SK-N-SH (cell line): ENCODE results near the gene LRRC59.

Source experiments
- EP300 ChIP-seq, 2 experiments: IDR thresholded peaks; 2 replicates each; pipeline versions ENCODE4 v1.4.0 to v1.6.1; 2012; ENCODE audit warnings: borderline replicate concordance in 1 of 2, low read depth in 1 of 2, low read length in 1 of 2
- EZH2phosphoT487 ChIP-seq: fragments of 200-600 bp; sonication (generic); IDR thresholded peaks from 2 replicates; pipeline ENCODE4 v1.6.1; 2017; ENCODE audit warnings: low read depth, mixed run types, mild to moderate bottlenecking, antibody characterized with exemption, moderate library complexity, borderline replicate concordance
- JUND ChIP-seq: IDR thresholded peaks from 2 replicates; pipeline ENCODE4 v1.4.0; 2012
- NRF1 ChIP-seq: IDR thresholded peaks from 2 replicates; pipeline ENCODE4 v1.6.1; 2012; ENCODE audit warnings: low read depth, mild to moderate bottlenecking, low read length
- POLR2AphosphoS5 ChIP-seq: IDR thresholded peaks from 2 replicates; pipeline ENCODE4 v1.6.1; 2012; ENCODE audit warnings: low read depth, low read length
- TEAD4 ChIP-seq: IDR thresholded peaks from 2 replicates; pipeline ENCODE4 v1.4.0; 2012; ENCODE audit warnings: mild to moderate bottlenecking, borderline replicate concordance; ENCODE audit not compliant: insufficient read depth
- TF ChIP-seq, protein P1 (sequence below): fragments of 200-600 bp; sonication (generic); IDR thresholded peaks from 2 replicates; pipeline ENCODE4 v1.6.1; 2017; ENCODE audit warnings: antibody characterized with exemption, mild to moderate bottlenecking, moderate library complexity
- TF ChIP-seq, protein P2 (sequence below): fragments of 150-350 bp; IDR thresholded peaks from 2 replicates; pipeline ENCODE4 v1.6.1; 2016; ENCODE audit warnings: mild to moderate bottlenecking, low read depth, low read length
- TF ChIP-seq, protein P3 (sequence below): IDR thresholded peaks from 2 replicates; pipeline ENCODE4 v1.4.0; 2012; ENCODE audit warnings: low read depth
- TF ChIP-seq, protein P4 (sequence below): fragments of 150-350 bp; IDR thresholded peaks from 2 replicates; pipeline ENCODE4 v1.6.1; 2017; ENCODE audit warnings: antibody characterized with exemption, low read length, low read depth, borderline replicate concordance

DNA sequence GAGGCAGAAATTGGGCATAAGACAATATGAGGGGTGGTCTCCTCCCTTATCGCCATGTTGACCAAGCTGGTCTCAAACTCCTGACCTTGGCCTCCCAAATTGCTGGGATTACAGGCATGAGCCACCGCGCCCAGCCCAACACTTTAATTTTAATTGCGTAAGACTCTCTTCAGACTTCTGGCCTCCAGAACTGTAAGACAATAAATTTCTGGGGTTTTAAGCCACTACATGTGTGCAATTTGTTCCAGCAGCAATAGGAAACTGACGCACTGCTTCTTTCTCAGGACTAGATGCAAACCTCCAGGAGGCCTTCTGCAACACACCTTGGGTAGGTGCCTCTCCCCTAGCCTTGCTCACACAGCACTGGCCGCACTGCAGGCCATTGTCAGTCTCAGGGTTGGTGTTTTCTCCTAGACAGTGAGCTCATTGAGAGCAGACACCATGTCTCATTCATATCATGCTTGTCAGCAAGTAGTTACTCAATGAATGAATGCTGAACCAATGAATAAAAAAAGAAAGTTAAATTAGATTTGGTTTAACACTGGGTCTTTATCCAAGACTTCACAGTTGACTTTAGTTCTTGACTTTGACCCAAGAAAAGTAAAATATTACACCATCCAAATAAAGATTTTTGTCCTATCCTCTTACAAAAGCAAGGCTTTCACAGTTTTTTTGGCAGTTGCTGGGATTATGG, 23.2 kb upstream of the LRRC59 start:
- TF ChIP-seq, protein P1, sequence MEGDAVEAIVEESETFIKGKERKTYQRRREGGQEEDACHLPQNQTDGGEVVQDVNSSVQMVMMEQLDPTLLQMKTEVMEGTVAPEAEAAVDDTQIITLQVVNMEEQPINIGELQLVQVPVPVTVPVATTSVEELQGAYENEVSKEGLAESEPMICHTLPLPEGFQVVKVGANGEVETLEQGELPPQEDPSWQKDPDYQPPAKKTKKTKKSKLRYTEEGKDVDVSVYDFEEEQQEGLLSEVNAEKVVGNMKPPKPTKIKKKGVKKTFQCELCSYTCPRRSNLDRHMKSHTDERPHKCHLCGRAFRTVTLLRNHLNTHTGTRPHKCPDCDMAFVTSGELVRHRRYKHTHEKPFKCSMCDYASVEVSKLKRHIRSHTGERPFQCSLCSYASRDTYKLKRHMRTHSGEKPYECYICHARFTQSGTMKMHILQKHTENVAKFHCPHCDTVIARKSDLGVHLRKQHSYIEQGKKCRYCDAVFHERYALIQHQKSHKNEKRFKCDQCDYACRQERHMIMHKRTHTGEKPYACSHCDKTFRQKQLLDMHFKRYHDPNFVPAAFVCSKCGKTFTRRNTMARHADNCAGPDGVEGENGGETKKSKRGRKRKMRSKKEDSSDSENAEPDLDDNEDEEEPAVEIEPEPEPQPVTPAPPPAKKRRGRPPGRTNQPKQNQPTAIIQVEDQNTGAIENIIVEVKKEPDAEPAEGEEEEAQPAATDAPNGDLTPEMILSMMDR = no peak
- TF ChIP-seq EZH2phosphoT487 = no peak
- no peak for TF ChIP-seq EP300 (IDR thresholded peaks at IDR 0.05; ENCODE audit: borderline replicate concordance in 1 of 2, low read depth in 1 of 2, low read length in 1 of 2)
- TF ChIP-seq, protein P2, sequence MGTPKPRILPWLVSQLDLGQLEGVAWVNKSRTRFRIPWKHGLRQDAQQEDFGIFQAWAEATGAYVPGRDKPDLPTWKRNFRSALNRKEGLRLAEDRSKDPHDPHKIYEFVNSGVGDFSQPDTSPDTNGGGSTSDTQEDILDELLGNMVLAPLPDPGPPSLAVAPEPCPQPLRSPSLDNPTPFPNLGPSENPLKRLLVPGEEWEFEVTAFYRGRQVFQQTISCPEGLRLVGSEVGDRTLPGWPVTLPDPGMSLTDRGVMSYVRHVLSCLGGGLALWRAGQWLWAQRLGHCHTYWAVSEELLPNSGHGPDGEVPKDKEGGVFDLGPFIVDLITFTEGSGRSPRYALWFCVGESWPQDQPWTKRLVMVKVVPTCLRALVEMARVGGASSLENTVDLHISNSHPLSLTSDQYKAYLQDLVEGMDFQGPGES = no peak
- no peak for TF ChIP-seq POLR2AphosphoS5
- no peak for TF ChIP-seq TEAD4
- no peak for TF ChIP-seq NRF1
- TF ChIP-seq, protein P3, sequence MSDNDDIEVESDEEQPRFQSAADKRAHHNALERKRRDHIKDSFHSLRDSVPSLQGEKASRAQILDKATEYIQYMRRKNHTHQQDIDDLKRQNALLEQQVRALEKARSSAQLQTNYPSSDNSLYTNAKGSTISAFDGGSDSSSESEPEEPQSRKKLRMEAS = no peak
- TF ChIP-seq JUND = no peak
- TF ChIP-seq, protein P4, sequence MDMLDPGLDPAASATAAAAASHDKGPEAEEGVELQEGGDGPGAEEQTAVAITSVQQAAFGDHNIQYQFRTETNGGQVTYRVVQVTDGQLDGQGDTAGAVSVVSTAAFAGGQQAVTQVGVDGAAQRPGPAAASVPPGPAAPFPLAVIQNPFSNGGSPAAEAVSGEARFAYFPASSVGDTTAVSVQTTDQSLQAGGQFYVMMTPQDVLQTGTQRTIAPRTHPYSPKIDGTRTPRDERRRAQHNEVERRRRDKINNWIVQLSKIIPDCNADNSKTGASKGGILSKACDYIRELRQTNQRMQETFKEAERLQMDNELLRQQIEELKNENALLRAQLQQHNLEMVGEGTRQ = no peak
